Activated CD4-positive, alpha-beta T cell treated with anti-CD3 and anti-CD28 coated beads, Interleukin-2, amount 10 ng/mL, durations not matched to agents 7 days and 5 days (primary cell): ENCODE measurements around the gene CWH43. TPM values are rescaled to one million over a fixed set of nuclear protein-coding genes. Genes with fewer than 3 reads are reported as not detected.
"Not testable (repeated sequence)": the region's sequence is repeated elsewhere in the genome, so short reads cannot be mapped to it uniquely, and the experiment has no call there.

Source experiments
- CTCF ChIA-PET: fragments of 350-600 bp; sonication (Branson Sonifier 250); formaldehyde crosslinking; loops from one replicate; lab custom pipeline; 2021; ENCODE audit warnings: antibody characterized with exemption; lab: Charles Lee
- POLR2A ChIA-PET: fragments of 350-600 bp; sonication (Branson Sonifier 250); formaldehyde crosslinking; loops from one replicate; lab custom pipeline; 2021; ENCODE audit warnings: antibody characterized with exemption; lab: Charles Lee
- DNase-seq: peaks from one replicate; pipeline ENCODE4 v3.0.0-alpha.2; 2020
- H3K27ac Mint-ChIP-seq: one replicate; pipeline ENCODE4 v1.8.0; 2021; ENCODE audit warnings: mild to moderate bottlenecking, moderate library complexity, mixed read lengths
- H3K27me3 Mint-ChIP-seq: one replicate; pipeline ENCODE4 v1.8.0; 2021; ENCODE audit warnings: mixed read lengths
- H3K36me3 Mint-ChIP-seq: one replicate; pipeline ENCODE4 v1.8.0; 2021; ENCODE audit warnings: low read depth, mixed read lengths
- H3K4me1 Mint-ChIP-seq: one replicate; pipeline ENCODE4 v1.8.0; 2021; ENCODE audit warnings: mixed read lengths
- H3K4me3 Mint-ChIP-seq: one replicate; pipeline ENCODE4 v1.8.0; 2021; ENCODE audit warnings: mild to moderate bottlenecking, moderate library complexity, mixed read lengths
- H3K9me3 Mint-ChIP-seq: one replicate; pipeline ENCODE4 v1.8.0; 2021; ENCODE audit warnings: mixed read lengths
- total RNA-seq, 2 experiments: library from RNA; stranded (reverse); gene quantifications; one replicate each; pipeline ENCODE4 v1.2.3, GENCODE V29; 2021

The CWH43 gene
- total RNA-seq: not detected

- CTCF ChIA-PET: no interaction called here
- POLR2A ChIA-PET: no interaction called here
- no peak within 1 kb of the TSS for H3K4me3 Mint-ChIP-seq
- no peak for DNase-seq
- H3K27me3 Mint-ChIP-seq: peaks cover 58% of the 10 kb centered on the region
- H3K4me1 Mint-ChIP-seq: no peaks in the 10 kb centered on the region
- peaks cover 1% of the 10 kb centered on the region for H3K36me3 Mint-ChIP-seq
- no peak within 1 kb of the TSS for H3K27ac Mint-ChIP-seq
- no peaks in the 10 kb centered on the region for H3K9me3 Mint-ChIP-seq
Observed at GRCh38 chr4:48985976-48986653, at the start of gene CWH43. CWH43 (plus strand) TSS chr4:48986275; CDS start chr4:48986430, 155 bp downstream.

- Mint-ChIP-seq H3K27me3 (peaks cover 11% of the 10 kb centered on the region), H3K36me3 (no peaks in the 10 kb centered on the region), H3K9me3 (no peaks in the 10 kb centered on the region), H3K27ac (no peak overlapping the region), H3K4me3 (no peak overlapping the region), H3K4me1 (no peaks in the 10 kb centered on the region)
- CTCF ChIA-PET: no interaction called here
- POLR2A ChIA-PET: no interaction called here
- no peak for DNase-seq
Observed at GRCh38 chr4:48937033-48937432, 49.0 kb upstream of the CWH43 start.

DNA sequence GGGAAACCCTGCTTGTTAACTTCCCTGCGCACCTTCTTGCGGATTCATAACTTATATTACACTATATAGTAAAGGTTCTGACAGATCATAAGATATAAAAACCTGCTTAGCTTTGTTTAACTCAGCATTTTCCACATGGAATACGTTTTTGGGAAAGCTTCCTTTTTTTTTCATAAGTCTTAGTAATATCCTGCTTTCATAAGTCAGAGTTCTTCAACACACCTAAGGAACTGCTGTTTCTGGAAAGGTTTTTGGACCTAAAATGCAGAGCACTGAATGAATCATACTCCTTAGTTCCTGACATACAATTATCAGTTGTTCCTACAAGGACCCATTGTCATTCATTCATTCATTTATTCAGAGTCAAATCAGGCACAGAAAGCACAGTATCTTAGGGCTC is 47.2 kb upstream of the CWH43 start:
- no peak for DNase-seq
- no peaks in the 10 kb centered on the region for H3K9me3 Mint-ChIP-seq
- ChIA-PET POLR2A (no interaction called here), CTCF (no interaction called here)
- H3K27me3 Mint-ChIP-seq: peaks cover 11% of the 10 kb centered on the region
- H3K4me1 Mint-ChIP-seq: no peaks in the 10 kb centered on the region
- no peak overlapping the region for H3K27ac Mint-ChIP-seq
- no peak overlapping the region for H3K4me3 Mint-ChIP-seq
- no peaks in the 10 kb centered on the region for H3K36me3 Mint-ChIP-seq

- Mint-ChIP-seq H3K4me3 (no peak overlapping the region), H3K27me3 (peaks cover 11% of the 10 kb centered on the region), H3K27ac (no peak overlapping the region), H3K4me1 (peaks cover 8% of the 10 kb centered on the region), H3K36me3 (no peaks in the 10 kb centered on the region), H3K9me3 (no peaks in the 10 kb centered on the region)
- CTCF ChIA-PET: no interaction called here
- POLR2A ChIA-PET: no interaction called here
- DNase-seq: no peak
Observed at GRCh38 chr4:48939785-48940184, 46.3 kb upstream of the CWH43 start.

GRCh38 chr4:48943387-48943786 is 42.7 kb upstream of the CWH43 start:
- Mint-ChIP-seq H3K9me3 (no peaks in the 10 kb centered on the region), H3K27me3 (peaks cover 11% of the 10 kb centered on the region), H3K4me1 (peaks cover 12% of the 10 kb centered on the region), H3K36me3 (no peaks in the 10 kb centered on the region), H3K4me3 (no peak overlapping the region), H3K27ac (no peak overlapping the region)
- DNase-seq: no peak
- ChIA-PET CTCF (interaction anchor here (2.1 kb wide), 1 partner anchor 9 kb away, joined by 6 read pairs; no protein-coding TSS in a partner anchor), POLR2A (no interaction called here)

DNA sequence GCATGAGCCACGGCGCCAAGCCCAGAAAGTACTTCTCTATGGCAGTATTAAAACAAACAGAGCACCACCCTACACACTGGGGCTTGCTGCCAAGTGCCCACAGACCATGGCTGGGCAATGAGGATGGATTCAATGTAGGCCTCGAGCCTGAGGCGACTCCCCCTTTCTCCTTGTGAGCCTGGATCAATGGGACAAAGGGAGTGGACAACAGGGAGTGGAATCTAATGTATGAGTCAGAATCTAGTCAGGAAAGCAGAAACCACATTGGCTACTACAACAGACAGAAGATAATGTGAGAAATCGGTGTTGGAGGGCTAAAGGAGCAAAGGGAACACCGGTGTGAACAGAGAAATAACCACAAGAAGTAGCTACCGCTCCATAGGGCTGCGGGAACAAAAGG is 41.8 kb upstream of the CWH43 start:
- DNase-seq: no peak
- Mint-ChIP-seq H3K4me1 (peaks cover 12% of the 10 kb centered on the region), H3K4me3 (no peak overlapping the region), H3K9me3 (no peaks in the 10 kb centered on the region), H3K36me3 (no peaks in the 10 kb centered on the region), H3K27ac (no peak overlapping the region), H3K27me3 (peaks cover 11% of the 10 kb centered on the region)
- ChIA-PET CTCF (interaction anchor here (0.5 to 2.1 kb wide), 13 partner anchors 10 to 502 kb away, joined by 3 to 6 read pairs (median 4); no protein-coding TSS in a partner anchor), POLR2A (no interaction called here)

DNA sequence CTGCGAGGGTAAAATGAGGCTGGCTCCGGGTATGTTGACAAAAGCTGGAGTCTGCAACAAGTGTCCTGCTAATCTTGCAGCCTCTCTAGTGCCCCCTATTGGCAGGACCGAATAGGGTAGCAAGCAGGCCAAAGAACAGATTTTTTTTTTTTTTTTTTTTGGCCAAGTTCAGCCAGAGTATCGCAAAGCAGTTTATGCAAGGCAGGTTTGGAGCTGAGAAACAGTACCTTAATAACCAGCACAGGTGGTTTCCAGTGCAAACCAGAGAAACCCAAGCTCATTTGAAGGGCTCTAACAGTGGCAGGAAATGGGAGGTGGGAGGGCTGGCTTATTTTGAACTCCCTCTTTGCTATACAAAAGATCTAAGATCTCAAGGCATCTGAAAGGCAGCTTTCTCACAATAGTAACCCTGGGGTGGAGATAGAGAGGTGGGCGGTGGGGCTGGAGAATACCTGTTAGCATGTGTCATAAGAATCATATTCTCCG is 41.3 kb upstream of the CWH43 start:
- ChIA-PET POLR2A (no interaction called here), CTCF (interaction anchor here (0.5 to 2.1 kb wide), 21 partner anchors 10 to 917 kb away, joined by 3 to 7 read pairs (median 4); partner anchors contain the start of gene OCIAD2)
- H3K27me3 Mint-ChIP-seq: peaks cover 11% of the 10 kb centered on the region
- no peaks in the 10 kb centered on the region for H3K9me3 Mint-ChIP-seq
- DNase-seq: peak; percentile 68
- no peak overlapping the region for H3K27ac Mint-ChIP-seq
- no peak overlapping the region for H3K4me3 Mint-ChIP-seq
- no peaks in the 10 kb centered on the region for H3K36me3 Mint-ChIP-seq
- H3K4me1 Mint-ChIP-seq: peaks cover 12% of the 10 kb centered on the region

DNA sequence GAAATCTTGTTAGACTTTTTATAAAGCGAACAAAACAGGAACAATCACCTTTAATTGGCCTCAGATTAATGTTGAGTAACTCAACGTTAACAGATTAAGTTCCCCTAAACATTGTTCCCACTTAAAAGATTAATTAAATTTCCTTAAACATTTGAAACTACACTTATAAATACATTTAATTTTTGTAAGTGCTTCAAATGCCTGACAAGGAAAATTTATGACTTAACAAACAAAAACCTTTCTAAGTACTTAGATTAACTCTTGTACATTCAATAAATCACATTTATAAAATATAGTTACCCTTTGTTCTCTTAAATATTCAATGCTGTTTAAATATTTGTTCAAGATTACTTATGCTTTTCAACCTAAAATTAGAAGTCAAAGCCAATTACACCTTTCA is 40.1 kb upstream of the CWH43 start:
- no peaks in the 10 kb centered on the region for H3K36me3 Mint-ChIP-seq
- H3K4me3 Mint-ChIP-seq: no peak overlapping the region
- no peaks in the 10 kb centered on the region for H3K9me3 Mint-ChIP-seq
- DNase-seq: no peak
- ChIA-PET CTCF (interaction anchor here (1.3 kb wide), 1 partner anchor 21 kb away, joined by 4 read pairs; no protein-coding TSS in a partner anchor), POLR2A (no interaction called here)
- peaks cover 12% of the 10 kb centered on the region for H3K4me1 Mint-ChIP-seq
- peaks cover 8% of the 10 kb centered on the region for H3K27me3 Mint-ChIP-seq
- no peak overlapping the region for H3K27ac Mint-ChIP-seq

DNA sequence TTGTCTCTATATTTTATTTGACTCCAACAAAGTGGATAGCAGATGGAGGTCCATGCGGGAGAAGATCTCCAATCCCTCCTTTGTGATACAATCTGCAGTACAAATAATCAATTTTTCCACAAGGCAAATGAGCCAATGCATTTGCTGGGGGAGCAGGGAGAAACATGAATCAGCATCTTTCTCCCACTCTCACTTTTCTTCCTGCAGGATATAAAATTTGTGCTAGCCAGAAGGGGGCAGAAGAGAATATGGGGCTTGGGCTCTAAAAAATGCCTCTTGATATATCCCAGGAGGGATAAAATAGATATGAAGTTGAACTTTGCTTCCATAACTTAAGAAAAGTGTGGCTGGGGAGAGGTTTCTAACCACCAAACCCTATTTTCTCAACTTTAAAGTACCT is 38.3 kb upstream of the CWH43 start:
- CTCF ChIA-PET: no interaction called here

GRCh38 chr4:48949086-48949485 is 37.0 kb upstream of the CWH43 start:
- no peaks in the 10 kb centered on the region for H3K9me3 Mint-ChIP-seq
- no peaks in the 10 kb centered on the region for H3K36me3 Mint-ChIP-seq
- no peak overlapping the region for H3K4me3 Mint-ChIP-seq
- CTCF ChIA-PET: interaction anchor here (0.6 kb wide), 1 partner anchor 240 kb away, joined by 3 read pairs; no protein-coding TSS in a partner anchor
- H3K27me3 Mint-ChIP-seq: peaks cover 2% of the 10 kb centered on the region
- no peak overlapping the region for H3K27ac Mint-ChIP-seq
- DNase-seq: no peak
- POLR2A ChIA-PET: no interaction called here
- peaks cover 10% of the 10 kb centered on the region for H3K4me1 Mint-ChIP-seq

More for the DNA sequence above, 38.3 kb upstream of the CWH43 start:
- H3K4me3 Mint-ChIP-seq: no peak overlapping the region
- POLR2A ChIA-PET: no interaction called here
- peaks cover 2% of the 10 kb centered on the region for H3K27me3 Mint-ChIP-seq
- DNase-seq: no peak
- H3K4me1 Mint-ChIP-seq: peaks cover 12% of the 10 kb centered on the region
- H3K9me3 Mint-ChIP-seq: no peaks in the 10 kb centered on the region
- no peaks in the 10 kb centered on the region for H3K36me3 Mint-ChIP-seq
- H3K27ac Mint-ChIP-seq: no peak overlapping the region

- H3K4me3 Mint-ChIP-seq: no peak overlapping the region
- H3K36me3 Mint-ChIP-seq: no peaks in the 10 kb centered on the region
- peaks cover 2% of the 10 kb centered on the region for H3K27me3 Mint-ChIP-seq
- ChIA-PET CTCF (interaction anchor here (0.6 to 0.8 kb wide), 2 partner anchors 9 to 241 kb away, joined by 3 read pairs; no protein-coding TSS in a partner anchor), POLR2A (no interaction called here)
- H3K4me1 Mint-ChIP-seq: peaks cover 5% of the 10 kb centered on the region
- no peaks in the 10 kb centered on the region for H3K9me3 Mint-ChIP-seq
- no peak for DNase-seq
- no peak overlapping the region for H3K27ac Mint-ChIP-seq
Observed at GRCh38 chr4:48949518-48950219, 36.4 kb upstream of the CWH43 start.

DNA sequence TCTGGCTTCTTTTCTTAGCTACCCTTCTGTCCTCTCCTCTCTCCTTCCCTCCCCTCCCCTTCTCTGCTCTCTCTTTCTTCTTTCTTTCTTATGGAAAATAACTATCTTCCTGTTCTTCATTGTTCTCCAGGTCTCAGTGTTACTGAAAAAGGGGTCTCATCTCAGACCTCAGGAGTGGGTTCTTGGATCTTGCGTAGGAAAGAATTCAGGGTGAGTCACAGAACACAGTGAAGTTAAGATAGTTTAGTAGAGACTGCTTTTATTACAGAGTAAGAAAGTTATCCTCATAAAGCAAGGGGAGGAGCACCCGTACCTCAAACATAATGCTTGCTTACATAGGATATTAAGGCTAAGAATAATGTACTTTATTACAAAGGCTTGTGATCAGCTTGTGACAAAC is 31.8 kb upstream of the CWH43 start:
- H3K36me3 Mint-ChIP-seq: no peaks in the 10 kb centered on the region
- ChIA-PET CTCF (interaction anchor here (1.1 kb wide), 1 partner anchor 22 kb away, joined by 3 read pairs; no protein-coding TSS in a partner anchor), POLR2A (no interaction called here)
- peaks cover 2% of the 10 kb centered on the region for H3K27me3 Mint-ChIP-seq
- no peak overlapping the region for H3K4me3 Mint-ChIP-seq
- DNase-seq: no peak
- H3K9me3 Mint-ChIP-seq: no peaks in the 10 kb centered on the region
- H3K4me1 Mint-ChIP-seq: no peaks in the 10 kb centered on the region
- no peak overlapping the region for H3K27ac Mint-ChIP-seq

DNA sequence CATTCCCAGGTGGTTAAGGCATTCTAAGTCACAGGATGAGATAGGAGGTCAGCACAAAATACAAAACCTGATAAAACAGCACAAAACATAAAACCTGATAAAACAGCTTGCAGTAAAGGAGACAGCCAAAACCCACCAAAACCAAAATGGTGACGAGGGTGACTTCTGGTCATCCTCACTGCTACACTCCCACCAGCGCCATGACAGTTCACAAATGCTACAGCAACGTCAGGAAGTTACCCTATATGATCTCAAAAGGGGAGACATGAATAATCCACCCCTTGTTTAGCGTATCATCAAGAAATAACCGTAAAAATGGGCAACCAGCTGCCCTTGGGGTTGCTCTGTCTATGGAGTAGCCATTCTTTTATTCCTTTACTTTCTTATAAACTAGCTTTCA is 28.7 kb upstream of the CWH43 start:
- CTCF ChIA-PET: interaction anchor here (1.1 kb wide), 1 partner anchor 144 kb away, joined by 3 read pairs; no protein-coding TSS in a partner anchor
- H3K27ac Mint-ChIP-seq, H3K27me3 Mint-ChIP-seq, H3K4me1 Mint-ChIP-seq, POLR2A ChIA-PET, DNase-seq, H3K36me3 Mint-ChIP-seq, H3K4me3 Mint-ChIP-seq, H3K9me3 Mint-ChIP-seq: not testable (repeated sequence)
